HCT116 (cell line): ENCODE measurements around the gene LEAP2. TPM values are rescaled to one million over a fixed set of nuclear protein-coding genes. Genes with fewer than 3 reads are reported as not detected.

ENCODE experiments used
- CEBPB ChIP-seq: IDR thresholded peaks from 2 replicates; pipeline ENCODE4 v1.6.1; 2012; ENCODE audit warnings: low read depth
- JUND ChIP-seq: IDR thresholded peaks from 2 replicates; pipeline ENCODE4 v1.6.1; 2012
- POLR2A ChIP-seq: IDR thresholded peaks from 2 replicates; pipeline ENCODE4 v1.7.0; 2011; ENCODE audit warnings: borderline replicate concordance; ENCODE audit not compliant: insufficient read depth, insufficient read length; ENCODE audit errors: extremely low read depth
- total RNA-seq: library from RNA; stranded (reverse); gene quantifications from one replicate; pipeline ENCODE4 v1.2.1, GENCODE V29; 2021; ENCODE audit not compliant: unreplicated experiment

Gene LEAP2
- total RNA-seq, 1 experiment from 2014 or later = 1.2 TPM

- TF ChIP-seq JUND (no peak), POLR2A (no peak), CEBPB (no peak)
Measured at GRCh38 chr5:132916086-132916485, 42.6 kb downstream of the LEAP2 start (continued).

Other genes starting within 250 kb of the LEAP2 start
- gene IL13, start 215.5 kb upstream of the LEAP2 start, total RNA-seq = not detected
- not detected for gene IL4, start 199.7 kb upstream of the LEAP2 start, total RNA-seq
- 12.7 TPM for gene KIF3A, start 136.1 kb upstream of the LEAP2 start, total RNA-seq
- 1.4 TPM for gene CCNI2, start 126.2 kb upstream of the LEAP2 start, total RNA-seq
- 34.6 TPM for gene SEPTIN8, start 96.4 kb upstream of the LEAP2 start, total RNA-seq
- gene SOWAHA, start 60.4 kb upstream of the LEAP2 start, total RNA-seq = 0.39 TPM
- gene SHROOM1, start 43.0 kb upstream of the LEAP2 start, total RNA-seq = 9.5 TPM
- gene GDF9, start 7.2 kb upstream of the LEAP2 start, total RNA-seq = 0.49 TPM
- gene UQCRQ, start 7.0 kb upstream of the LEAP2 start, total RNA-seq = 528 TPM
- 38.6 TPM for gene AFF4, start 90.0 kb downstream of the LEAP2 start, total RNA-seq
- gene ZCCHC10, start 152.9 kb downstream of the LEAP2 start, total RNA-seq = 19.2 TPM
- 212 TPM for gene HSPA4, start 178.3 kb downstream of the LEAP2 start, total RNA-seq